Measurements from ENCODE around the gene KRTAP5-5. TPM values are rescaled to one million over a fixed set of nuclear protein-coding genes. Genes with fewer than 3 reads are reported as not detected.

KRTAP5-5 gene
- total RNA-seq, 1 experiment from 2014 or later, result not detected

- Histone ChIP-seq H3T11ph (ENCODE audit: low read length) (no peak overlapping the region), H3K79me1 (ENCODE audit: insufficient read depth, low read depth, low read length, poor library complexity, severe bottlenecking) (no peaks in the 10 kb centered on the region), H3K4me1 (ENCODE audit: insufficient read depth, low read length) (no peaks in the 10 kb centered on the region), H3K27me3 (ENCODE audit: insufficient read depth, low read length) (no peaks in the 10 kb centered on the region; the same call in 1 of the 2 replicates), H3K14ac (ENCODE audit: insufficient read depth, low read length) (no peak overlapping the region), H4K8ac (replicated peaks; ENCODE audit: insufficient read length, low read depth, low read length) (no peak overlapping the region), H3K9ac (ENCODE audit: extremely low read depth, insufficient read length, low read length) (no peak overlapping the region), H3K4ac (ENCODE audit: low read depth, low read length) (no peak overlapping the region), H3K27ac (ENCODE audit: insufficient read length, low read depth, low read length) (no peak overlapping the region), H4K91ac (ENCODE audit: insufficient read length, low read depth, low read length) (no peak overlapping the region), H3K23me2 (ENCODE audit: insufficient read length, low read depth, low read length, poor library complexity, severe bottlenecking) (no peaks in the 10 kb centered on the region), H4K5ac (ENCODE audit: insufficient read length, low read depth, low read length) (no peak overlapping the region), H2BK20ac (ENCODE audit: low read depth, low read length, poor library complexity, severe bottlenecking) (no peak overlapping the region), H4K20me1 (ENCODE audit: control insufficient read depth, insufficient read depth, insufficient read length) (no peaks in the 10 kb centered on the region), H2BK12ac (ENCODE audit: insufficient read length, low read depth, low read length) (no peak overlapping the region), H2AFZ (ENCODE audit: low read length) (no peak overlapping the region), H2BK120ac (ENCODE audit: low read depth, low read length, poor library complexity, severe bottlenecking) (no peak overlapping the region), H2BK15ac (ENCODE audit: low read depth, low read length) (no peak overlapping the region), H3K56ac (ENCODE audit: insufficient read length, low read depth, low read length) (no peak overlapping the region), H2BK5ac (ENCODE audit: insufficient read length, low read length) (no peak overlapping the region), H3K23ac (ENCODE audit: insufficient read length, low read depth, low read length) (no peak overlapping the region), H3K4me2 (ENCODE audit: insufficient read depth, insufficient read length, low read length) (no peak overlapping the region), H3K9me3 (ENCODE audit: control insufficient read depth, low read depth, low read length) (no peaks in the 10 kb centered on the region), H2AK5ac (ENCODE audit: insufficient read length, low read length) (no peak overlapping the region), H3K18ac (ENCODE audit: insufficient read length, low read depth, low read length) (no peak overlapping the region), H3K79me2 (ENCODE audit: insufficient read depth, low read length) (no peaks in the 10 kb centered on the region)
- peaks cover 52% of the 10 kb centered on the region for H3K27me3 Mint-ChIP-seq (ENCODE audit: low read depth)
- TF ChIP-seq CTCF (conservative IDR thresholded peaks at IDR 0.05), result peak; percentile 24; the same call in 1 of the 3 replicates
- no CpG with 5 or more reads among the region's 15 CpGs for WGBS (ENCODE audit: extremely low coverage, insufficient read length, low lambda C conversion rate)
- no peak overlapping the region for H3K4me3 Mint-ChIP-seq
- H3K4me1 Mint-ChIP-seq, result peaks cover 0 to 6% of the 10 kb centered on the region in 2 experiments; a peak in 2 of 4 replicates
- peaks cover 0 to 4% of the 10 kb centered on the region in 2 experiments; a peak in 1 of 5 replicates for H3K9me3 Mint-ChIP-seq
- H3K27ac Mint-ChIP-seq, result no peak overlapping the region
- DNase-seq, result no peak
- H3K36me3 Mint-ChIP-seq (ENCODE audit: insufficient read depth in 1 of 3, low read depth in 3 of 3), result no peaks in the 10 kb centered on the region
Observed at GRCh38 chr11:1650034-1650917, 20.7 kb downstream of the KRTAP5-5 start.
